ENCODE measurements around the gene C3orf62. TPM values are rescaled to one million over a fixed set of nuclear protein-coding genes. Genes with fewer than 3 reads are reported as not detected.

Gene C3orf62
- polyA plus RNA-seq, 1 of the 3 experiments (the other 2 are of a cell fraction), result 4.2 TPM

Small RNA genes within 50 kb of the gene (small RNA-seq; reads per million reads assigned to genes)
- gene AC121247.2 (0 reads per million in 7 experiments), gene MIR4271 (0 reads per million in 7 experiments), gene RF00019 (0 reads per million in 7 experiments)

Other genes with a start within 250 kb of the C3orf62 start
- gene IMPDH2, start 247.8 kb downstream of the C3orf62 start, polyA plus RNA-seq (2012; rRNA removed), result 305 and 346 TPM in 2 replicates
- 58.5 and 67.0 TPM in 2 replicates for gene QRICH1, start 183.2 kb downstream of the C3orf62 start, polyA plus RNA-seq (2012; rRNA removed)
- gene QARS1, start 172.5 kb downstream of the C3orf62 start, polyA plus RNA-seq (2012; rRNA removed), result 311 and 381 TPM in 2 replicates
- 75.6 and 80.5 TPM in 2 replicates for gene USP19, start 156.4 kb downstream of the C3orf62 start, polyA plus RNA-seq (2012; rRNA removed)
- gene LAMB2, start 144.2 kb downstream of the C3orf62 start, polyA plus RNA-seq (2012; rRNA removed), result 318 and 332 TPM in 2 replicates
- gene CCDC71, start 110.9 kb downstream of the C3orf62 start, polyA plus RNA-seq (2012; rRNA removed), result 40.9 and 43.6 TPM in 2 replicates
- gene KLHDC8B, start 105.6 kb downstream of the C3orf62 start, polyA plus RNA-seq (2012; rRNA removed), result 35.3 and 40.6 TPM in 2 replicates
- 33.2 and 45.6 TPM in 2 replicates for gene USP4, start 62.8 kb upstream of the C3orf62 start, polyA plus RNA-seq (2012; rRNA removed)
- gene GPX1, start 81.1 kb upstream of the C3orf62 start, polyA plus RNA-seq (2012; rRNA removed), result 661 and 815 TPM in 2 replicates
- gene RHOA, start 134.7 kb upstream of the C3orf62 start, polyA plus RNA-seq (2012; rRNA removed), result 221 and 312 TPM in 2 replicates
- 42.1 and 57.5 TPM in 2 replicates for gene TCTA, start 135.2 kb upstream of the C3orf62 start, polyA plus RNA-seq (2012; rRNA removed)
- 17.6 and 21.3 TPM in 2 replicates for gene AMT, start 145.2 kb upstream of the C3orf62 start, polyA plus RNA-seq (2012; rRNA removed)
- gene NICN1, start 152.1 kb upstream of the C3orf62 start, polyA plus RNA-seq (2012; rRNA removed), result 38.7 and 56.8 TPM in 2 replicates
- 50.2 and 54.4 TPM in 2 replicates for gene DAG1, start 193.0 kb upstream of the C3orf62 start, polyA plus RNA-seq (2012; rRNA removed)

All from SK-N-SH (cell line).